Esophagus squamous epithelium (tissue), 4 donors: Measurements from ENCODE around the gene ZMYND15.

Source experiments
- POLR2A ChIP-seq, 4 donors: fragments of 450-650 bp; IDR thresholded peaks; one replicate each; pipeline ENCODE4 v1.6.1; 2017; ENCODE audit warnings: antibody characterized with exemption in 4 of 4, mild to moderate bottlenecking in 4 of 4, moderate library complexity in 3 of 4
- TF ChIP-seq, protein P1 (sequence below), 6 experiments: fragments of 450-650 bp in 4 of 6; fragments of 200-600 bp in 2 of 6; sonication (generic) in 2 of 6; IDR thresholded peaks; one replicate each; pipeline ENCODE4 v1.5.1; 2016 to 2019; ENCODE audit warnings: antibody characterized with exemption in 6 of 6, mild to moderate bottlenecking in 4 of 6, moderate library complexity in 4 of 6

DNA sequence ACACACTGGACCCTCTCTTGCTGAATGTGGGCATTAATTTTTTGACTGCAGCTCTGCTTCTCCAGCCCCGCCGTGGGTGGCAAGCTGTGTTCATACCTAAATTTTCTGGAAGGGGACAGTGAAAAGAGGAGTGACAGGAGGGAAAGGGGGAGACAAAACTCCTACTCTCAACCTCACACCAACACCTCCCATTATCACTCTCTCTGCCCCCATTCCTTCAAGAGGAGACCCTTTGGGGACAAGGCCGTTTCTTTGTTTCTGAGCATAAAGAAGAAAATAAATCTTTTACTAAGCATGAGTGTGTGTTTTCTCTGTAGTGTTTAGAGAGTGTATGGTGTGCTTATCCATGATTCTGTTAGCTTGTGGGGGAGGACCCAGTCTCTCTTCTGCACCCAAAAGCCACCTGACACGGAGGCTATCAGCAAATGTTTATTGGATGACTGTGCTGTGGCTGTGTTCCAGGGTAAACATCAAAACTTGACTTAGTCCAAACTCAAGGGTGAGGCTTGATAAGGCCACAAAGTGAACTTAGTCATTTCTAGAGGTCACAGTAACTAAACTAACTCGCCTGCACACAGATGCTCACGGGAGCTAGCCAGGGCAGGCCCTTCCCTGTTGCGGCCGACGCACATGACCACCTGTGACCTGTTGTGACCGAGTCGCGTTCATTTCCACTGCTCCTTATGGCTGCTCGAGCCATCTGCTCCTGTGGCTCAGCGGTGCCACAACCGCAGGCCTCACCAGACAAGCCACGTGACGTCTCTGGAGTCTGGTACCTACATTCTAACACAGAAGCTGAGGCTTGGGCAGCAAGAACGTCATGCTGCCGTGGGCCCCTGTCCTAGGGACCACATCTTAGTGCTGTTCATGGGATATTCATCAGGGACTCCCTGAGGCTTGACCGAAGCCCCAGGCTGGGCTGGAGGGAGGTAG is 18.2 kb upstream of the ZMYND15 start:
- TF ChIP-seq, protein P1, sequence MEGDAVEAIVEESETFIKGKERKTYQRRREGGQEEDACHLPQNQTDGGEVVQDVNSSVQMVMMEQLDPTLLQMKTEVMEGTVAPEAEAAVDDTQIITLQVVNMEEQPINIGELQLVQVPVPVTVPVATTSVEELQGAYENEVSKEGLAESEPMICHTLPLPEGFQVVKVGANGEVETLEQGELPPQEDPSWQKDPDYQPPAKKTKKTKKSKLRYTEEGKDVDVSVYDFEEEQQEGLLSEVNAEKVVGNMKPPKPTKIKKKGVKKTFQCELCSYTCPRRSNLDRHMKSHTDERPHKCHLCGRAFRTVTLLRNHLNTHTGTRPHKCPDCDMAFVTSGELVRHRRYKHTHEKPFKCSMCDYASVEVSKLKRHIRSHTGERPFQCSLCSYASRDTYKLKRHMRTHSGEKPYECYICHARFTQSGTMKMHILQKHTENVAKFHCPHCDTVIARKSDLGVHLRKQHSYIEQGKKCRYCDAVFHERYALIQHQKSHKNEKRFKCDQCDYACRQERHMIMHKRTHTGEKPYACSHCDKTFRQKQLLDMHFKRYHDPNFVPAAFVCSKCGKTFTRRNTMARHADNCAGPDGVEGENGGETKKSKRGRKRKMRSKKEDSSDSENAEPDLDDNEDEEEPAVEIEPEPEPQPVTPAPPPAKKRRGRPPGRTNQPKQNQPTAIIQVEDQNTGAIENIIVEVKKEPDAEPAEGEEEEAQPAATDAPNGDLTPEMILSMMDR (IDR thresholded peaks at IDR 0.05): no peak
- TF ChIP-seq POLR2A (IDR thresholded peaks at IDR 0.05): no peak
